NT2/D1 (cell line): ENCODE measurements around the gene GIPC2.

Experiments used
- YY1 ChIP-seq: IDR thresholded peaks from 2 replicates; pipeline ENCODE4 v1.6.1; 2011; ENCODE audit not compliant: insufficient read length, insufficient read depth
- ZNF274 ChIP-seq: IDR thresholded peaks from 2 replicates; pipeline ENCODE4 v1.6.1; 2011; ENCODE audit warnings: mild to moderate bottlenecking, low read depth, low read length

DNA sequence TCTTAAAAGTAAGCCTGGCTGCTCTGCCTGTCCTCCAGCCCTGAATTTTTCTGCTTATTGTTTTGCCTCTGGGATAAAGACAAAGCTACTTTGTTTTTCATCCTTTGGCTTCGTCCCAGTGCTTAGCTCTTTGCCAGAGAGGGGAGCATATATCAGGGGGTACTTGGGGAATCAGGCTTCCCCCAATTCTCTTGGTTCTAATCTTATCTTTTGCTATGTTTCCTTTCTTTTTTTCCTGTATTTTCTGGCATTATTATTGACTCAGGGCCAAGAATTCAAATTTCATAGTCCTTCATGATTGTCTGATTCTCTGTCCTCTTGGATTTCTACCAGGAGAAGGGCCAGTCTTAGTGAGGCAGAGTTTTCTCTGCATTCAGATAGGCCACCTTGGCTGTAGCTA is 51.2 kb downstream of the GIPC2 start:
- TF ChIP-seq YY1: no peak
- no peak for TF ChIP-seq ZNF274
